H1 (cell line): ENCODE results near the gene IRF4. TPM values are rescaled to one million over a fixed set of nuclear protein-coding genes. Genes with fewer than 3 reads are reported as not detected.

Experiments used
- CTCF ChIA-PET: fragments of 300-600 bp; sonication (Branson Sonifier 250); formaldehyde crosslinking; loops from one replicate; lab custom pipeline; 2021; ENCODE audit not compliant: partially characterized antibody; lab: Charles Lee
- POLR2A ChIA-PET: fragments of 300-600 bp; sonication (Branson Sonifier 250); formaldehyde crosslinking; loops from one replicate; lab custom pipeline; 2021; ENCODE audit warnings: inconsistent platforms; ENCODE audit not compliant: partially characterized antibody; lab: Charles Lee
- DNase-seq, 2 experiments: peaks; one replicate each; pipeline versions ENCODE4 v3.0.0 to v3.0.0-alpha.2; 2010 to 2022; ENCODE audit warnings: low spot score in 2 of 2, low read depth in 1 of 2, mixed read lengths in 1 of 2
- FAIRE-seq: peaks from 2 replicates; lab custom pipeline; 2011; peaks lifted over from hg19 to GRCh38; lab: Jason Lieb, UNC
- H2AFZ ChIP-seq: 2 replicates; pipeline ENCODE4 v1.8.1; 2012; ENCODE audit warnings: low read length, inconsistent platforms
- H2AK5ac ChIP-seq: 2 replicates; pipeline ENCODE4 v1.6.1; 2013; ENCODE audit warnings: low read depth, low read length
- H2BK120ac ChIP-seq: replicated peaks from 2 replicates; pipeline ENCODE3; 2013; ENCODE audit warnings: low read depth, low read length, inconsistent platforms
- H2BK12ac ChIP-seq: 2 replicates; pipeline ENCODE4 v1.6.1; 2013; ENCODE audit warnings: low read depth, low read length
- H2BK15ac ChIP-seq: 2 replicates; pipeline ENCODE4 v1.6.1; 2013; ENCODE audit warnings: low read length
- H2BK20ac ChIP-seq: 2 replicates; pipeline ENCODE4 v1.6.1; 2013; ENCODE audit warnings: low read length
- H2BK5ac ChIP-seq: 2 replicates; pipeline ENCODE4 v1.6.1; 2013; ENCODE audit warnings: low read depth, low read length
- H3K14ac ChIP-seq: 2 replicates; pipeline ENCODE4 v1.6.1; 2013; ENCODE audit warnings: inconsistent platforms; ENCODE audit not compliant: insufficient read length
- H3K18ac ChIP-seq: 2 replicates; pipeline ENCODE4 v1.6.1; 2013; ENCODE audit warnings: low read length; ENCODE audit errors: extremely low read depth
- H3K23ac ChIP-seq: 2 replicates; pipeline ENCODE4 v1.6.1; 2013; ENCODE audit warnings: inconsistent platforms; ENCODE audit not compliant: insufficient read length
- H3K23me2 ChIP-seq: 2 replicates; pipeline ENCODE4 v1.6.1; 2013; ENCODE audit warnings: low read depth, low read length
- H3K27ac ChIP-seq: 2 replicates; pipeline ENCODE4 v1.6.1; 2011; ENCODE audit warnings: low read depth, low read length, inconsistent platforms
- H3K27me3 ChIP-seq, 4 experiments: replicated peaks in 1 of 4; 1 replicate in 1 of 4; 2 replicates in 3 of 4; pipeline versions ENCODE4 v1.6.1 to v1.8.1; 2011 to 2013; ENCODE audit warnings: low read length in 3 of 4, mild to moderate bottlenecking in 3 of 4, inconsistent platforms in 2 of 4, mixed read lengths in 2 of 4, moderate library complexity in 1 of 4; ENCODE audit not compliant: control insufficient read depth in 3 of 4, insufficient read depth in 3 of 4; ENCODE audit errors: extremely low read depth in 1 of 4
- H3K36me3 ChIP-seq, 4 experiments: 2 replicates each; pipeline versions ENCODE4 v1.6.1 to v1.8.1; 2011 to 2013; ENCODE audit warnings: mild to moderate bottlenecking in 4 of 4, low read length in 3 of 4, moderate library complexity in 2 of 4, control low read depth in 1 of 4, inconsistent platforms in 1 of 4; ENCODE audit not compliant: insufficient read depth in 4 of 4, control insufficient read depth in 2 of 4
- H3K4ac ChIP-seq: replicated peaks from 2 replicates; pipeline ENCODE3; 2013; ENCODE audit warnings: low read length, low read depth, mixed read lengths, inconsistent platforms; ENCODE audit not compliant: insufficient read length
- H3K4me1 ChIP-seq, 4 experiments: replicated peaks in 1 of 4; 1 replicate in 1 of 4; 2 replicates in 3 of 4; pipeline versions ENCODE4 v1.6.1 to v1.8.1; 2011 to 2013; ENCODE audit warnings: low read length in 3 of 4, inconsistent platforms in 2 of 4, mixed read lengths in 1 of 4; ENCODE audit not compliant: insufficient read depth in 4 of 4, control insufficient read depth in 3 of 4
- H3K4me2 ChIP-seq, 2 experiments: 2 replicates each; pipeline versions ENCODE4 v1.6.1 to v1.8.1; 2011 to 2013; ENCODE audit warnings: low read depth in 2 of 2, low read length in 2 of 2, control low read depth in 1 of 2, inconsistent platforms in 1 of 2, mild to moderate bottlenecking in 1 of 2; ENCODE audit not compliant: insufficient read depth in 1 of 2
- H3K4me3 ChIP-seq, 4 experiments: fragments of 200-600, 300-600 bp in 1 of 4; sonication (generic), shearing (Covaris generic), sonication (Bioruptor Twin) in 1 of 4; 2 replicates each; pipeline versions ENCODE4 v1.5.1 to v1.8.1; 2011 to 2016; ENCODE audit warnings: low read length in 4 of 4, low read depth in 3 of 4, control low read depth in 2 of 4, inconsistent platforms in 2 of 4, mild to moderate bottlenecking in 2 of 4, mixed read lengths in 1 of 4, moderate library complexity in 1 of 4; ENCODE audit not compliant: insufficient read depth in 2 of 4; ENCODE audit errors: extremely low read depth in 1 of 4
- H3K56ac ChIP-seq: replicated peaks from 2 replicates; pipeline ENCODE3; 2013; ENCODE audit warnings: low read depth, mild to moderate bottlenecking, mixed read lengths, low read length, inconsistent platforms; ENCODE audit not compliant: insufficient read length
- H3K79me1 ChIP-seq: 2 replicates; pipeline ENCODE4 v1.6.1; 2013; ENCODE audit warnings: low read depth, low read length, control low read depth
- H3K79me2 ChIP-seq, 2 experiments: 2 replicates each; pipeline versions ENCODE4 v1.6.1 to v1.8.1; 2012 to 2013; ENCODE audit warnings: low read length in 2 of 2, mild to moderate bottlenecking in 2 of 2, inconsistent platforms in 1 of 2; ENCODE audit not compliant: insufficient read depth in 2 of 2, control insufficient read depth in 1 of 2
- H3K9ac ChIP-seq, 4 experiments: replicated peaks in 1 of 4; 1 replicate in 1 of 4; 2 replicates in 3 of 4; pipeline versions ENCODE4 v1.6.1 to v1.8.1; 2011 to 2013; ENCODE audit warnings: low read depth in 3 of 4, low read length in 3 of 4, control low read depth in 2 of 4, mild to moderate bottlenecking in 2 of 4, moderate library complexity in 2 of 4, inconsistent platforms in 1 of 4; ENCODE audit errors: extremely low read depth in 1 of 4
- H3K9me3 ChIP-seq, 2 experiments: 2 replicates each; pipeline versions ENCODE4 v1.6.1 to v1.8.1; 2012 to 2013; ENCODE audit warnings: mild to moderate bottlenecking in 2 of 2, moderate library complexity in 2 of 2, control low read depth in 1 of 2, inconsistent platforms in 1 of 2, low read depth in 1 of 2, low read length in 1 of 2, mixed read lengths in 1 of 2; ENCODE audit not compliant: insufficient read depth in 2 of 2
- H4K20me1 ChIP-seq, 2 experiments: replicated peaks in 1 of 2; 2 replicates each; pipeline versions ENCODE3 to v1.8.1; 2011 to 2013; ENCODE audit warnings: inconsistent platforms in 2 of 2, low read length in 2 of 2, mild to moderate bottlenecking in 1 of 2; ENCODE audit not compliant: insufficient read depth in 2 of 2, control insufficient read depth in 1 of 2
- H4K5ac ChIP-seq: 2 replicates; pipeline ENCODE4 v1.6.1; 2013; ENCODE audit warnings: low read length, low read depth, mixed read lengths, inconsistent platforms; ENCODE audit not compliant: insufficient read length
- H4K8ac ChIP-seq: 2 replicates; pipeline ENCODE4 v1.8.0; 2013; ENCODE audit warnings: mild to moderate bottlenecking, moderate library complexity, low read length, inconsistent platforms; ENCODE audit not compliant: insufficient read depth; ENCODE audit errors: extremely low read depth
- H4K91ac ChIP-seq: replicated peaks from 2 replicates; pipeline ENCODE3; 2013; ENCODE audit warnings: low read length, mixed read lengths, inconsistent platforms; ENCODE audit not compliant: insufficient read length
- CTBP2 ChIP-seq: IDR thresholded peaks from 2 replicates; pipeline ENCODE4 v1.7.0; 2011; ENCODE audit warnings: borderline replicate concordance, mild to moderate bottlenecking, moderate library complexity, mixed read lengths, low read length; ENCODE audit not compliant: insufficient read depth, insufficient read length
- KDM5A ChIP-seq: fragments of 200-600 bp; IDR thresholded peaks from 2 replicates; pipeline ENCODE4 v1.7.1; 2012; ENCODE audit warnings: mild to moderate bottlenecking, low read length, inconsistent platforms, mixed read lengths
- POU5F1 ChIP-seq: IDR thresholded peaks from 2 replicates; pipeline ENCODE4 v1.6.1; 2011; ENCODE audit warnings: low read depth, mild to moderate bottlenecking, low read length, moderate library complexity
- RBBP5 ChIP-seq: IDR thresholded peaks from 2 replicates; pipeline ENCODE4 v1.7.1; 2012; ENCODE audit warnings: low read depth, mild to moderate bottlenecking, inconsistent platforms, low read length, moderate library complexity, borderline replicate concordance
- RFX5 ChIP-seq: IDR thresholded peaks from 2 replicates; pipeline ENCODE4 v1.6.1; 2011; ENCODE audit warnings: low read depth, low read length, improper control_type of control experiment, borderline replicate concordance
- RXRA ChIP-seq: IDR thresholded peaks from 2 replicates; pipeline ENCODE4 v1.6.1; 2011; ENCODE audit warnings: low read depth, mild to moderate bottlenecking, low read length, moderate library complexity; ENCODE audit not compliant: insufficient read depth
- SIN3A ChIP-seq, 2 experiments: IDR thresholded peaks in 1 of 2; conservative IDR thresholded peaks in 1 of 2; 2 replicates each; pipeline ENCODE4 v1.6.1; 2011 to 2012; ENCODE audit warnings: low read length in 2 of 2, improper control_type of control experiment in 1 of 2, low read depth in 1 of 2, mild to moderate bottlenecking in 1 of 2
- SIRT6 ChIP-seq: IDR thresholded peaks from one replicate; pipeline ENCODE4 v1.7.1; 2012; ENCODE audit warnings: low read length, inconsistent platforms
- TAF1 ChIP-seq: IDR thresholded peaks from 2 replicates; pipeline ENCODE4 v1.6.1; 2011; ENCODE audit warnings: mild to moderate bottlenecking, low read depth, low read length
- WGBS, 2 experiments: shearing (Covaris generic) in 1 of 2; methylation state at CpG; one replicate each; pipeline versions ENCODE4 v1.1.6 to v1.1.7; 2013 to 2015; ENCODE audit warnings: low lambda C conversion rate in 2 of 2, mixed read lengths in 2 of 2, inconsistent platforms in 1 of 2, low coverage in 1 of 2, missing lambda C conversion rate in 1 of 2; ENCODE audit not compliant: insufficient replicate concordance in 2 of 2, insufficient coverage in 1 of 2, insufficient read length in 1 of 2; ENCODE audit errors: extremely low coverage in 1 of 2, missing lambda C conversion rate in 1 of 2; 5-methylcytosine and 5-hydroxymethylcytosine counted together
- polyA plus RNA-seq, 7 experiments: library from polyadenylated mRNA; depleted of rRNA in 3 of 7; stranded (reverse) in 5 of 7; unstranded in 2 of 7; fragments of >200 nt in 5 of 7; fragments of 200-250 nt in 2 of 7; gene quantifications; 1 replicate in 5 of 7; 2 replicates in 1 of 7; 4 replicates in 1 of 7; pipeline versions ENCODE4 v1.2.1 to v1.2.3, GENCODE V29; 2011 to 2013; ENCODE audit warnings: missing spikeins in 2 of 7, mixed read lengths in 2 of 7
- total RNA-seq: library from RNA; stranded (reverse); fragmentation: NEBNext Ultra II Directional; extraction: Animal tissue kit (Norgen Biotek cat#: 25700); gene quantifications from 2 replicates; pipeline ENCODE4 v1.2.1, GENCODE V29; 2021

IRF4 gene
- total and polyA plus RNA-seq, 2 of the 8 experiments (the other 6 are each of a cell fraction or from before 2014, with no cell fraction given) = 0.77 to 2.1 TPM

GRCh38 chr6:365835-366234, 25.7 kb upstream of the IRF4 start:
- Histone ChIP-seq H3K4me3 (no peak overlapping the region), H3K36me3 (no peaks in the 10 kb centered on the region; a peak in 1 of 8 replicates), H2BK12ac (no peak overlapping the region), H2BK120ac (no peak overlapping the region), H2BK20ac (no peak overlapping the region), H3K4ac (no peak overlapping the region), H3K79me1 (no peaks in the 10 kb centered on the region), H3K9me3 (peaks cover 60 to 87% of the 10 kb centered on the region in 2 experiments), H4K5ac (no peak overlapping the region), H2AFZ (no peak overlapping the region), H3K18ac (no peak overlapping the region), H3K27me3 (no peaks in the 10 kb centered on the region; a peak in 1 of 7 replicates), H2AK5ac (no peak overlapping the region), H4K20me1 (no peaks in the 10 kb centered on the region), H3K9ac (no peak overlapping the region), H2BK5ac (no peak overlapping the region), H3K4me2 (no peak overlapping the region), H3K4me1 (no peaks in the 10 kb centered on the region), H2BK15ac (no peak overlapping the region), H3K27ac (no peak overlapping the region), H3K23me2 (no peaks in the 10 kb centered on the region), H4K91ac (no peak overlapping the region), H3K56ac (no peak overlapping the region), H4K8ac (no peak overlapping the region), H3K23ac (no peak overlapping the region), H3K79me2 (no peaks in the 10 kb centered on the region; a peak in 1 of 4 replicates), H3K14ac (no peak overlapping the region)
- ChIA-PET CTCF (interaction anchor here (0.8 to 1.4 kb wide), 2 partner anchors 8 to 10 kb away, joined by 3 read pairs; no protein-coding TSS in a partner anchor), POLR2A (no interaction called here)
- no peak for FAIRE-seq
- WGBS, 2 experiments = 84% methylated on average over 6 of the region's 6 CpGs; no CpG with 5 or more reads in 1 of the 2 experiments
- TF ChIP-seq CTBP2 (no peak), POU5F1 (no peak), RBBP5 (no peak), TAF1 (no peak), KDM5A (no peak), SIN3A (conservative IDR thresholded peaks at IDR 0.05 in 1 of 2, IDR thresholded peaks at IDR 0.05 in 1 of 2; ENCODE audit: low read depth in 1 of 2, low read length in 2 of 2) (no peak), SIRT6 (no peak), RFX5 (no peak), RXRA (no peak)
- no peak for DNase-seq
